HCT116 (cell line): ENCODE results near the gene C19orf85. TPM values are rescaled to one million over a fixed set of nuclear protein-coding genes. Genes with fewer than 3 reads are reported as not detected.

Experiments
- ATAC-seq: fragments of 200-7000 bp; cut with Tn5 transposase; 2 replicates; pipeline ENCODE4 v1.9.1; 2020; ENCODE audit warnings: mild to moderate bottlenecking, moderate library complexity
- BruUV-seq: library from RNA; stranded (reverse); fragments of 400-500 nt; replicated peaks from 2 replicates; lab custom pipeline; 2021; lab: Mats Ljungman, UMichigan
- CTCF ChIA-PET: fragments of 300-600 bp; sonication (Branson Sonifier 250); formaldehyde crosslinking; loops from one replicate; lab custom pipeline; 2021; ENCODE audit warnings: antibody characterized with exemption; lab: Charles Lee
- POLR2A ChIA-PET: fragments of 300-600, 350-600 bp; sonication (Branson Sonifier 250); formaldehyde crosslinking; loops from one replicate; lab custom pipeline; 2021; ENCODE audit warnings: antibody characterized with exemption; lab: Charles Lee
- RAD21 ChIA-PET, 2 experiments: fragments of 300-600 bp; sonication (Branson Sonifier 250); formaldehyde crosslinking; loops; one replicate each; lab custom pipeline; 2023; ENCODE audit warnings: low total read pairs in 2 of 2; ENCODE audit not compliant: uncharacterized antibody in 2 of 2, unreplicated experiment in 2 of 2, low non-redundant PET in 1 of 2; lab: Charles Lee
- DNase-seq: peaks from one replicate; pipeline ENCODE4 v3.0.0-alpha.2; 2010; ENCODE audit warnings: low read depth, low spot score
- H2AFZ ChIP-seq: fragments of 200-600 bp; shearing (Covaris generic), sonication (generic); 2 replicates; pipeline ENCODE4 v1.6.1; 2017; ENCODE audit warnings: low read depth, mixed run types, mixed read lengths, antibody characterized with exemption, low read length; ENCODE audit not compliant: poor library complexity, severe bottlenecking
- H3K27ac ChIP-seq: 2 replicates; pipeline ENCODE4 v1.5.1; 2012; ENCODE audit warnings: low read depth, low read length
- H3K27me3 ChIP-seq: fragments of 200-600 bp; sonication (generic); 2 replicates; pipeline ENCODE4 v1.6.1; 2016; ENCODE audit warnings: mixed run types, low read length, mixed read lengths; ENCODE audit not compliant: insufficient read depth
- H3K36me3 ChIP-seq, 2 experiments: fragments of 200-500 bp in 1 of 2; fragments of 200-600 bp in 1 of 2; sonication (Bioruptor generic) in 1 of 2; sonication (generic) in 1 of 2; 2 replicates each; pipeline versions ENCODE4 v1.5.1 to v1.6.1; 2014 to 2016; ENCODE audit warnings: low read length in 2 of 2, inconsistent platforms in 1 of 2, mixed read lengths in 1 of 2, mixed run types in 1 of 2; ENCODE audit not compliant: insufficient read depth in 2 of 2, control insufficient read depth in 1 of 2
- H3K4me1 ChIP-seq, 2 experiments: fragments of 200-600 bp in 1 of 2; sonication (generic) in 1 of 2; 2 replicates each; pipeline versions ENCODE4 v1.5.1 to v1.6.1; 2012 to 2017; ENCODE audit warnings: low read length in 2 of 2, inconsistent platforms in 1 of 2, mild to moderate bottlenecking in 1 of 2, mixed read lengths in 1 of 2, mixed run types in 1 of 2, moderate library complexity in 1 of 2; ENCODE audit not compliant: insufficient read depth in 2 of 2, control insufficient read depth in 1 of 2
- H3K4me2 ChIP-seq: fragments of 200-600 bp; sonication (generic); 2 replicates; pipeline ENCODE4 v1.6.1; 2017; ENCODE audit warnings: mixed run types, low read length, mixed read lengths
- H3K4me3 ChIP-seq, 2 experiments: fragments of 200-600 bp in 1 of 2; sonication (generic) in 1 of 2; replicated peaks in 1 of 2; 2 replicates each; pipeline ENCODE4 v1.5.1; 2011 to 2016; ENCODE audit warnings: low read length in 2 of 2, control low read depth in 1 of 2, low read depth in 1 of 2, mild to moderate bottlenecking in 1 of 2, mixed read lengths in 1 of 2, mixed run types in 1 of 2
- H3K79me2 ChIP-seq: fragments of 200-600 bp; sonication (generic); 2 replicates; pipeline ENCODE4 v1.6.1; 2017; ENCODE audit warnings: mild to moderate bottlenecking, mixed run types, low read length, moderate library complexity, mixed read lengths; ENCODE audit not compliant: insufficient read depth
- H3K9ac ChIP-seq: fragments of 200-600 bp; sonication (generic); 2 replicates; pipeline ENCODE4 v1.6.1; 2016; ENCODE audit warnings: low read length, mixed read lengths
- H3K9me2 ChIP-seq: fragments of 200-600 bp; sonication (generic), shearing (Covaris generic); 2 replicates; pipeline ENCODE4 v1.6.1; 2017; ENCODE audit warnings: mixed run types, mild to moderate bottlenecking, moderate library complexity; ENCODE audit not compliant: insufficient read depth
- H3K9me3 ChIP-seq, 2 experiments: fragments of 200-500 bp in 1 of 2; fragments of 200-600 bp in 1 of 2; sonication (Bioruptor generic) in 1 of 2; sonication (generic) in 1 of 2; 2 replicates each; pipeline ENCODE4 v1.6.1; 2014 to 2017; ENCODE audit warnings: low read length in 2 of 2, mixed read lengths in 2 of 2, inconsistent platforms in 1 of 2, low read depth in 1 of 2, mild to moderate bottlenecking in 1 of 2, mixed run types in 1 of 2, moderate library complexity in 1 of 2; ENCODE audit not compliant: control insufficient read depth in 1 of 2, insufficient read depth in 1 of 2
- H4K20me1 ChIP-seq: fragments of 200-600 bp; sonication (generic), shearing (Covaris generic); 2 replicates; pipeline ENCODE4 v1.6.1; 2017; ENCODE audit warnings: mixed run types, mild to moderate bottlenecking, moderate library complexity; ENCODE audit not compliant: insufficient read depth
- CEBPB ChIP-seq: IDR thresholded peaks from 2 replicates; pipeline ENCODE4 v1.6.1; 2012; ENCODE audit warnings: low read depth
- ELF1 ChIP-seq: IDR thresholded peaks from 2 replicates; pipeline ENCODE4 v1.6.1; 2012; ENCODE audit warnings: low read depth, borderline replicate concordance
- EZH2 ChIP-seq: fragments of 200-600 bp; sonication (generic); IDR thresholded peaks from 2 replicates; pipeline ENCODE4 v1.6.1; 2017; ENCODE audit warnings: antibody characterized with exemption, mixed run types
- MAX ChIP-seq: IDR thresholded peaks from 2 replicates; pipeline ENCODE4 v1.6.1; 2012
- POLR2A ChIP-seq: IDR thresholded peaks from 2 replicates; pipeline ENCODE4 v1.7.0; 2011; ENCODE audit warnings: borderline replicate concordance; ENCODE audit not compliant: insufficient read depth, insufficient read length; ENCODE audit errors: extremely low read depth
- POLR2AphosphoS5 ChIP-seq: IDR thresholded peaks from 2 replicates; pipeline ENCODE4 v1.6.1; 2011; ENCODE audit warnings: mild to moderate bottlenecking, low read depth, low read length, moderate library complexity
- REST ChIP-seq: IDR thresholded peaks from 2 replicates; pipeline ENCODE4 v1.6.1; 2012; ENCODE audit warnings: low read depth
- SIN3A ChIP-seq: IDR thresholded peaks from 2 replicates; pipeline ENCODE4 v1.6.1; 2012; ENCODE audit warnings: low read depth
- SP1 ChIP-seq: IDR thresholded peaks from 2 replicates; pipeline ENCODE4 v1.6.1; 2012; ENCODE audit warnings: low read depth
- YY1 ChIP-seq: IDR thresholded peaks from 2 replicates; pipeline ENCODE4 v1.6.1; 2011; ENCODE audit warnings: low read length, low read depth, moderate library complexity, mild to moderate bottlenecking; ENCODE audit not compliant: insufficient replicate concordance; ENCODE audit errors: extremely low read depth
- ZFX ChIP-seq: fragments of 450-650 bp; IDR thresholded peaks from 2 replicates; pipeline ENCODE4 v1.6.1; 2017
- ZNF274 ChIP-seq: fragments of 200-500 bp; sonication (Bioruptor generic); IDR thresholded peaks from 2 replicates; pipeline ENCODE4 v1.6.1; 2014; ENCODE audit warnings: mild to moderate bottlenecking, low read depth, low read length, inconsistent platforms
- intact Hi-C: fragments of 100-400 bp; cut with micrococcal nuclease; formaldehyde crosslinking; loops from 2 replicates; pipeline ENCODE4 v1.10.0; 2022
- total RNA-seq: library from RNA; stranded (reverse); gene quantifications from one replicate; pipeline ENCODE4 v1.2.1, GENCODE V29; 2021; ENCODE audit not compliant: unreplicated experiment

C19orf85 gene
- total RNA-seq, 1 experiment from 2014 or later, result 0.34 TPM

GRCh38 chr19:55488986-55489710 lies 24.6 kb upstream of the C19orf85 start (continued):
- no peak for TF ChIP-seq REST

GRCh38 chr19:55487924-55488687 lies 23.6 kb upstream of the C19orf85 start, which contains the start of gene SSC5D:
TSS of gene SSC5D (plus strand) at chr19:55488436. CDS start at chr19:55488590, 154 bp downstream.
- Histone ChIP-seq H3K9me3 (no peaks in the 10 kb centered on the region), H3K27ac (0 out of 2 replicates have a peak within 1 kb of the TSS, but pooled peaks have one; percentile 22), H4K20me1 (no peaks in the 10 kb centered on the region), H3K9me2 (no peaks in the 10 kb centered on the region), H3K4me2 (no peak within 1 kb of the TSS), H3K36me3 (no peaks in the 10 kb centered on the region), H3K27me3 (no peaks in the 10 kb centered on the region), H3K79me2 (peaks cover 7% of the 10 kb centered on the region; the same call in 1 of the 2 replicates), H3K9ac (no peak within 1 kb of the TSS; the same call in 1 of the 2 replicates), H3K4me1 (peaks cover 10 to 34% of the 10 kb centered on the region in 2 experiments; a peak in 3 of 4 replicates), H2AFZ (no peak within 1 kb of the TSS), H3K4me3 (no peak within 1 kb of the TSS)
- ChIA-PET CTCF (interaction anchor here (0.6 kb wide), 1 partner anchor 667 kb away, joined by 3 read pairs; no protein-coding TSS in a partner anchor), POLR2A (no interaction called here), RAD21 (no interaction called here)
- no peak for ATAC-seq
- DNase-seq, result no peak
- intact Hi-C loops, result no loop called here
- no TSS peak for BruUV-seq
- TF ChIP-seq ELF1 (no peak), SP1 (no peak), MAX (no peak), ZFX (no peak), CEBPB (no peak), REST (no peak), POLR2AphosphoS5 (no peak), EZH2 (no peak), ZNF274 (no peak), POLR2A (no peak), SIN3A (no peak), YY1 (no peak)
